H1 (cell line): ENCODE results near the gene CASTOR1. TPM values are rescaled to one million over a fixed set of nuclear protein-coding genes. Genes with fewer than 3 reads are reported as not detected.

Experiments used
- CHD2 ChIP-seq: IDR thresholded peaks from 2 replicates; pipeline ENCODE4 v1.6.1; 2012; ENCODE audit warnings: low read length, improper control_type of control experiment
- EP300 ChIP-seq, 2 experiments: IDR thresholded peaks; 1 replicate in 1 of 2; 2 replicates in 1 of 2; pipeline ENCODE4 v1.6.1; 2011 to 2012; ENCODE audit warnings: low read depth in 2 of 2, low read length in 2 of 2, mild to moderate bottlenecking in 2 of 2, borderline replicate concordance in 1 of 2, inconsistent platforms in 1 of 2, moderate library complexity in 1 of 2
- SIX5 ChIP-seq: IDR thresholded peaks from 2 replicates; pipeline ENCODE4 v1.6.1; 2011; ENCODE audit warnings: mild to moderate bottlenecking, low read depth, low read length
- polyA plus RNA-seq, 7 experiments: library from polyadenylated mRNA; depleted of rRNA in 3 of 7; stranded (reverse) in 5 of 7; unstranded in 2 of 7; fragments of >200 nt in 5 of 7; fragments of 200-250 nt in 2 of 7; gene quantifications; 1 replicate in 5 of 7; 2 replicates in 1 of 7; 4 replicates in 1 of 7; pipeline versions ENCODE4 v1.2.1 to v1.2.3, GENCODE V29; 2011 to 2013; ENCODE audit warnings: missing spikeins in 2 of 7, mixed read lengths in 2 of 7
- total RNA-seq: library from RNA; stranded (reverse); fragmentation: NEBNext Ultra II Directional; extraction: Animal tissue kit (Norgen Biotek cat#: 25700); gene quantifications from 2 replicates; pipeline ENCODE4 v1.2.1, GENCODE V29; 2021
- TF ChIP-seq, protein P1 (sequence below): fragments of 300-600 bp; sonication (generic); IDR thresholded peaks from 2 replicates; pipeline ENCODE4 v1.7.1; 2012; ENCODE audit warnings: low read length, moderate library complexity, mild to moderate bottlenecking, inconsistent platforms; ENCODE audit not compliant: insufficient replicate concordance
- TF ChIP-seq, protein P2 (sequence below): IDR thresholded peaks from 2 replicates; pipeline ENCODE4 v1.6.1; 2011; ENCODE audit warnings: low read length, improper control_type of control experiment

The CASTOR1 gene
- total and polyA plus RNA-seq, 2 of the 8 experiments (the other 6 are each of a cell fraction or from before 2014, with no cell fraction given): 10.3 to 36.0 TPM

DNA sequence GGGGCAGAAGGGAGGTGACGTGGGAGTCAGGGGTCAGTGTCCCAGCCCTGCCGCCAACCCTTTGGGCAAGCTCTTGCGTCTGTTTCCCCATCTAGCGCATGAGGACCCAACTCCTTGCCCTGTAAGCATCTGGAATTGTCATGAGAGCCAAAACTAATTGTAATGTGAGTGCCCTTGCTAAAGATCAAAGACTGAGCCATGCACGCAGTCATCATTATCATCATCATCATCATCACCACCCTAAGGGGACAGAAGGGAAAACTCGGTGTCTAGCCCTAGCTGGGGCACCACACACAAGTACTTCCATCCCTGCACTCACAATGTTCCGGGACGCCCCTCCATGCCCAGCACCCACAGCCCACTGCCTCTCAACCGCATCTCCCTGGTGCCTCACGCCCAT, 45.2 kb downstream of the CASTOR1 start (continued):
- TF ChIP-seq EP300 (IDR thresholded peaks at IDR 0.05; ENCODE audit: borderline replicate concordance in 1 of 2, low read depth in 2 of 2, low read length in 2 of 2): no peak
- TF ChIP-seq, protein P1, sequence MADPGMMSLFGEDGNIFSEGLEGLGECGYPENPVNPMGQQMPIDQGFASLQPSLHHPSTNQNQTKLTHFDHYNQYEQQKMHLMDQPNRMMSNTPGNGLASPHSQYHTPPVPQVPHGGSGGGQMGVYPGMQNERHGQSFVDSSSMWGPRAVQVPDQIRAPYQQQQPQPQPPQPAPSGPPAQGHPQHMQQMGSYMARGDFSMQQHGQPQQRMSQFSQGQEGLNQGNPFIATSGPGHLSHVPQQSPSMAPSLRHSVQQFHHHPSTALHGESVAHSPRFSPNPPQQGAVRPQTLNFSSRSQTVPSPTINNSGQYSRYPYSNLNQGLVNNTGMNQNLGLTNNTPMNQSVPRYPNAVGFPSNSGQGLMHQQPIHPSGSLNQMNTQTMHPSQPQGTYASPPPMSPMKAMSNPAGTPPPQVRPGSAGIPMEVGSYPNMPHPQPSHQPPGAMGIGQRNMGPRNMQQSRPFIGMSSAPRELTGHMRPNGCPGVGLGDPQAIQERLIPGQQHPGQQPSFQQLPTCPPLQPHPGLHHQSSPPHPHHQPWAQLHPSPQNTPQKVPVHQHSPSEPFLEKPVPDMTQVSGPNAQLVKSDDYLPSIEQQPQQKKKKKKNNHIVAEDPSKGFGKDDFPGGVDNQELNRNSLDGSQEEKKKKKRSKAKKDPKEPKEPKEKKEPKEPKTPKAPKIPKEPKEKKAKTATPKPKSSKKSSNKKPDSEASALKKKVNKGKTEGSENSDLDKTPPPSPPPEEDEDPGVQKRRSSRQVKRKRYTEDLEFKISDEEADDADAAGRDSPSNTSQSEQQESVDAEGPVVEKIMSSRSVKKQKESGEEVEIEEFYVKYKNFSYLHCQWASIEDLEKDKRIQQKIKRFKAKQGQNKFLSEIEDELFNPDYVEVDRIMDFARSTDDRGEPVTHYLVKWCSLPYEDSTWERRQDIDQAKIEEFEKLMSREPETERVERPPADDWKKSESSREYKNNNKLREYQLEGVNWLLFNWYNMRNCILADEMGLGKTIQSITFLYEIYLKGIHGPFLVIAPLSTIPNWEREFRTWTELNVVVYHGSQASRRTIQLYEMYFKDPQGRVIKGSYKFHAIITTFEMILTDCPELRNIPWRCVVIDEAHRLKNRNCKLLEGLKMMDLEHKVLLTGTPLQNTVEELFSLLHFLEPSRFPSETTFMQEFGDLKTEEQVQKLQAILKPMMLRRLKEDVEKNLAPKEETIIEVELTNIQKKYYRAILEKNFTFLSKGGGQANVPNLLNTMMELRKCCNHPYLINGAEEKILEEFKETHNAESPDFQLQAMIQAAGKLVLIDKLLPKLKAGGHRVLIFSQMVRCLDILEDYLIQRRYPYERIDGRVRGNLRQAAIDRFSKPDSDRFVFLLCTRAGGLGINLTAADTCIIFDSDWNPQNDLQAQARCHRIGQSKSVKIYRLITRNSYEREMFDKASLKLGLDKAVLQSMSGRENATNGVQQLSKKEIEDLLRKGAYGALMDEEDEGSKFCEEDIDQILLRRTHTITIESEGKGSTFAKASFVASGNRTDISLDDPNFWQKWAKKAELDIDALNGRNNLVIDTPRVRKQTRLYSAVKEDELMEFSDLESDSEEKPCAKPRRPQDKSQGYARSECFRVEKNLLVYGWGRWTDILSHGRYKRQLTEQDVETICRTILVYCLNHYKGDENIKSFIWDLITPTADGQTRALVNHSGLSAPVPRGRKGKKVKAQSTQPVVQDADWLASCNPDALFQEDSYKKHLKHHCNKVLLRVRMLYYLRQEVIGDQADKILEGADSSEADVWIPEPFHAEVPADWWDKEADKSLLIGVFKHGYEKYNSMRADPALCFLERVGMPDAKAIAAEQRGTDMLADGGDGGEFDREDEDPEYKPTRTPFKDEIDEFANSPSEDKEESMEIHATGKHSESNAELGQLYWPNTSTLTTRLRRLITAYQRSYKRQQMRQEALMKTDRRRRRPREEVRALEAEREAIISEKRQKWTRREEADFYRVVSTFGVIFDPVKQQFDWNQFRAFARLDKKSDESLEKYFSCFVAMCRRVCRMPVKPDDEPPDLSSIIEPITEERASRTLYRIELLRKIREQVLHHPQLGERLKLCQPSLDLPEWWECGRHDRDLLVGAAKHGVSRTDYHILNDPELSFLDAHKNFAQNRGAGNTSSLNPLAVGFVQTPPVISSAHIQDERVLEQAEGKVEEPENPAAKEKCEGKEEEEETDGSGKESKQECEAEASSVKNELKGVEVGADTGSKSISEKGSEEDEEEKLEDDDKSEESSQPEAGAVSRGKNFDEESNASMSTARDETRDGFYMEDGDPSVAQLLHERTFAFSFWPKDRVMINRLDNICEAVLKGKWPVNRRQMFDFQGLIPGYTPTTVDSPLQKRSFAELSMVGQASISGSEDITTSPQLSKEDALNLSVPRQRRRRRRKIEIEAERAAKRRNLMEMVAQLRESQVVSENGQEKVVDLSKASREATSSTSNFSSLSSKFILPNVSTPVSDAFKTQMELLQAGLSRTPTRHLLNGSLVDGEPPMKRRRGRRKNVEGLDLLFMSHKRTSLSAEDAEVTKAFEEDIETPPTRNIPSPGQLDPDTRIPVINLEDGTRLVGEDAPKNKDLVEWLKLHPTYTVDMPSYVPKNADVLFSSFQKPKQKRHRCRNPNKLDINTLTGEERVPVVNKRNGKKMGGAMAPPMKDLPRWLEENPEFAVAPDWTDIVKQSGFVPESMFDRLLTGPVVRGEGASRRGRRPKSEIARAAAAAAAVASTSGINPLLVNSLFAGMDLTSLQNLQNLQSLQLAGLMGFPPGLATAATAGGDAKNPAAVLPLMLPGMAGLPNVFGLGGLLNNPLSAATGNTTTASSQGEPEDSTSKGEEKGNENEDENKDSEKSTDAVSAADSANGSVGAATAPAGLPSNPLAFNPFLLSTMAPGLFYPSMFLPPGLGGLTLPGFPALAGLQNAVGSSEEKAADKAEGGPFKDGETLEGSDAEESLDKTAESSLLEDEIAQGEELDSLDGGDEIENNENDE: no peak
- no peak for TF ChIP-seq CHD2
- no peak for TF ChIP-seq SIX5
- TF ChIP-seq, protein P2, sequence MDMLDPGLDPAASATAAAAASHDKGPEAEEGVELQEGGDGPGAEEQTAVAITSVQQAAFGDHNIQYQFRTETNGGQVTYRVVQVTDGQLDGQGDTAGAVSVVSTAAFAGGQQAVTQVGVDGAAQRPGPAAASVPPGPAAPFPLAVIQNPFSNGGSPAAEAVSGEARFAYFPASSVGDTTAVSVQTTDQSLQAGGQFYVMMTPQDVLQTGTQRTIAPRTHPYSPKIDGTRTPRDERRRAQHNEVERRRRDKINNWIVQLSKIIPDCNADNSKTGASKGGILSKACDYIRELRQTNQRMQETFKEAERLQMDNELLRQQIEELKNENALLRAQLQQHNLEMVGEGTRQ: no peak
